ENCODE data around the gene MEGF6. TPM values are rescaled to one million over a fixed set of nuclear protein-coding genes. Genes with fewer than 3 reads are reported as not detected.

The MEGF6 gene
- total RNA-seq, 1 donor from 2014 or later = 194 TPM

DNA sequence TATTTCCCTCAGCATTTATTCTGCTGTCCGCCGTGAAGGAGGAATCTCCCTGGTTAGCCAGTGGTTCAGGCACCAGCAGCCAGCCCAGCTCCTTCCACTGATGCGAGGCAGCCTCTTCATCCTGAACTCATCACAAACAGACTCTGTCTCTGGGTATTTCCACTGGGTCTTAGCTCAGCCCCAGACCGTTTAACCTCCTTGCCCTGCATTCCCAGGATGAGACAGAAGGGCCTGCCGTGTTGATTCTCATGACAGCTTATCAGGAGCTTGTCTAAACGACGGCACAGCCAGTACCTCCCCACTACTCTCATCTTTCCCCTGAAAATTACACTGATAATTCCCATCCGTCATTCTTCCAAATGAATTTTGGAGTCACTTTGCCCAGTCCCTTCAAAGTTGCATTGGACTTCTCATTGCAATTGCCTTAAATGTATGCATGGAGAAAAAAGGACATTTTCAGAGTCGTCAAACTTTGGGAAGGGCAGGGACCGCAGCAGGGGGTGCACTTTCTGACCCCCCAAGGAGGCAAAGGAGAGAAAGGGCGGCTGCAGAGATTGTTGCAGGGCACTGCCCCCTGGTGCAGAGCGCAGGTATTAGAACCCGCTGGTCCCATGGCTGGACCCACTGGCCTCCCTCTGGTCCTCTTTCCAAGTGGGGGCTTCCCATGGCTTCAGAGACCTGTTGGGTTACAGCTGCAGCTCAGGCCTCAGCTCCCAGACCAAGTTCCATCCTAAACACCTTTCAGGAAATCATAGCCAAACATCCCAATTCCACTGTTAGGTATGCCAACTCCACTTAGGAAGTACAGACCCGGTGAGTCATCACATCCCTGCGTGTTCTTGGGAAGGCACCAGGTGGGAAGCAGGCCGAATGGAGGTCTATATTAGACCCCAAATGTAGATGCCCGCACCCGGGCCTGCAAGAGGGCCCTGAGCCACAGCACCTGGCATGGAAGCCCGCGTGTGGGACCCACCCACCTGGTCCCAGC, 3.7 kb upstream of the MEGF6 start:
- no peaks in the 10 kb centered on the region for H3K36me3 ChIP-seq
- no peak overlapping the region for H3K27ac ChIP-seq
- H3K27me3 ChIP-seq = no peaks in the 10 kb centered on the region
- H3K9me3 ChIP-seq = no peaks in the 10 kb centered on the region
- DNase-seq (ENCODE audit: low spot score in 2 of 2) = no peak
- peaks cover 3 to 17% of the 10 kb centered on the region in 2 donors for H3K4me1 ChIP-seq
- peak in 2 of 3 experiments; percentile 42 to 60 for TF ChIP-seq CTCF (IDR thresholded peaks at IDR 0.05)
- no peak overlapping the region for H3K4me3 ChIP-seq
- intact Hi-C loops (cut with DNase I) = no loop called here

DNA sequence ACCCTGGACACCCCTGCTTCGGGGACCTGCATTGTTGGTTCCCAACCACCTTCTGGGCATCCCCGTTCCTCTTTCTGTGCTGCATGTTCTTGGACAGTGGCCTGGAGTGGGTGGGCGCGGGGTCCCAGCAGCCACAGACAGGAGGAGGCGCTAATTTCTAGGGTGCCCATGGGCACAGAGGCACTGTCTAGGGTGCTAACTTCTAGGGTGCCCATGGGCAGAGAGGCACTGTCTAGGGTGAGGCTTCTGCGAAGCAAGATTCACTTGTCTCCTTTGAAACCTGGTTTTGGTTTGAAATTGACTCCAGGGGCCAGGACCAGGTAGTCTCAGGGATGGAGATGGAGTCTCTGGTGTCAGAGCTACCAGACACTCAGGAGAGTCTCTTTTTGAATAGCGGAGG, 815 bp upstream of the MEGF6 start:
- no peak for TF ChIP-seq CTCF (IDR thresholded peaks at IDR 0.05)
- intact Hi-C loops (cut with DNase I) = no loop called here
- Histone ChIP-seq H3K27ac (no peak overlapping the region), H3K4me1 (peaks cover 3 to 15% of the 10 kb centered on the region in 2 donors), H3K9me3 (no peaks in the 10 kb centered on the region), H3K4me3 (peak overlapping the region in 1 of 2 donors; percentile 59), H3K36me3 (no peaks in the 10 kb centered on the region), H3K27me3 (peaks cover 6% of the 10 kb centered on the region)
- no peak for DNase-seq (ENCODE audit: low spot score in 2 of 2)

DNA sequence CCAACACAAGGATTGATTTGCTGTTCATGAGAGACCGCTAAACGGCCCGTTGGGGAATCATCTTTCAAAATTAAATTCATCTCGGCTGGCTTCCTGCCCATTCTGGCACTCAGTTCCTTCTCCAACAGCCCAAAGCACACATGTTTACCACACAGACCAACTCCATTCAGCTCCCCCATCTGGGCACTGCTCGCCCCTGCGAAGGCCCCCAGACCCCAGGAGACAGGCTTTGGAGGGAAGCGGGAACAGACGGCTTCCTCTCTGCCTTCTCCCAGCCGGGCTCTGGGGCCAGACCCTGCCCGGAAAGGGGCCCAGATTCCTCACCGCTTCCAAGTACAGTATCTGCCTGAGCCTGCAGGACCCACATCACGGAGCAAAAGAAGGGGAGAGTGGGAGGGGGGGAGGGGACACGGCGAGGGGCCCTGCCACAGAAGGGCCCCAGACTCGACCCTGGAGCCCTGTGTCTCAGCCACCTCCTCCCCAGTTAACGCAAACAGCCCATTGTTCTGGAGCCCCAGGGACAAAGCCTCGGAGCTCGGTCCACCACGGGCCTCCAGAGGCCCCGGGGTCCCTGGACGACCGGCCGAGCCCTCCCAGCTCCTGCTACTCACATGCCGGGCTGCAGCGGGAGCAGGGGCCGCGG, 660 bp downstream of the MEGF6 start:
- peak overlapping the region; percentile 53 to 59 for H3K4me3 ChIP-seq
- H3K27ac ChIP-seq = no peak overlapping the region
- H3K27me3 ChIP-seq = peaks cover 6% of the 10 kb centered on the region
- DNase-seq (ENCODE audit: low spot score in 2 of 2) = no peak
- H3K4me1 ChIP-seq = peaks cover 3 to 15% of the 10 kb centered on the region in 2 donors
- no peak for TF ChIP-seq CTCF (IDR thresholded peaks at IDR 0.05)
- intact Hi-C loops (cut with DNase I) = no loop called here
- H3K9me3 ChIP-seq = no peaks in the 10 kb centered on the region
- H3K36me3 ChIP-seq = no peaks in the 10 kb centered on the region

DNA sequence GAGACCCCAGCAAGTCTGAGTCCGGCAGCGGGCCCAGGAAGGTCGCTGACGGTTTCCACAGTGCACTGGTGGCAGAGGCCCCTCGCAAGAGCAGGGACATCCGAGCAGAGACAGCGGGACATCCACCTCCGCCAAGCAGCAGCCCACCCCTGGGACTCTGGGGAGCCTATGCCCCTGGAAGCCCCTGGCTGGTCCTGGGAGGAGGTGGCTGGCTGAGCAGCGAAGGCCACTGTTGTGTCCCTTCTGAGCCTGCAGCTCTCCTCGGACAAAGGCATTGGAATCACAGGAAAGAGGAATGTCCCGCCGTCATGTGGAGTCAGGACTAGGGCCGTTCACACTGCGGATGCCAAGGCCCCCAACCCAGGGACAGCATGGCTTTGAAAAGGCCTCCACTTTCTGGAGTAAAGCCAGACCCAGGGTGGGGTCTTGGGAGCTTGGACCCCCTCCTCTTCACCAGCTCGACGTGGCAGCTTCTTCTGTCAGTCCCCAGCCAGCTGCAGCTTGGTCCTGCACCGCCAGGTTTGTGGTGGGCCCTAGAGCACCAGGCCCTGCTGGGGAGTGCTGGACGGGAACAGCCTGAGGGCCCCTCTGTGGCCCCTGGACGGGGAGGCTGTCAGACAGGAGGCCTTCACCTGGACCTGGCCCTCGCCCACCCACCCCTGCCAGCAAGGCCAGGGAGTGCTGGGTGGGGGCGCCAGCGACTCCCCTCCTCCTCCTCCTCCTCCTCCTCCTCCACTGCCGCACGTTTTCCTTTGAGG, 1.4 kb downstream of the MEGF6 start:
- no peak for TF ChIP-seq CTCF (IDR thresholded peaks at IDR 0.05)
- Histone ChIP-seq H3K4me3 (no peak overlapping the region), H3K4me1 (peaks cover 3 to 15% of the 10 kb centered on the region in 2 donors), H3K27ac (no peak overlapping the region), H3K27me3 (peaks cover 6% of the 10 kb centered on the region), H3K36me3 (no peaks in the 10 kb centered on the region), H3K9me3 (no peaks in the 10 kb centered on the region)
- intact Hi-C loops (cut with DNase I) = no loop called here
- DNase-seq (ENCODE audit: low spot score in 2 of 2) = no peak

GRCh38 chr1:3609016-3609768, 2.1 kb downstream of the MEGF6 start:
- TF ChIP-seq CTCF (IDR thresholded peaks at IDR 0.05) = no peak
- H3K9me3 ChIP-seq = no peaks in the 10 kb centered on the region
- no peak overlapping the region for H3K27ac ChIP-seq
- no peak for DNase-seq (ENCODE audit: low spot score in 2 of 2)
- H3K36me3 ChIP-seq = no peaks in the 10 kb centered on the region
- H3K27me3 ChIP-seq = peaks cover 6% of the 10 kb centered on the region
- no peak overlapping the region for H3K4me3 ChIP-seq
- intact Hi-C loops (cut with DNase I) = no loop called here
- peaks cover 3 to 15% of the 10 kb centered on the region in 2 donors for H3K4me1 ChIP-seq

Measured in ascending aorta (tissue), 2 donors.